ENCODE results near the gene EIF4G1.

EIF4G1 gene

DNA sequence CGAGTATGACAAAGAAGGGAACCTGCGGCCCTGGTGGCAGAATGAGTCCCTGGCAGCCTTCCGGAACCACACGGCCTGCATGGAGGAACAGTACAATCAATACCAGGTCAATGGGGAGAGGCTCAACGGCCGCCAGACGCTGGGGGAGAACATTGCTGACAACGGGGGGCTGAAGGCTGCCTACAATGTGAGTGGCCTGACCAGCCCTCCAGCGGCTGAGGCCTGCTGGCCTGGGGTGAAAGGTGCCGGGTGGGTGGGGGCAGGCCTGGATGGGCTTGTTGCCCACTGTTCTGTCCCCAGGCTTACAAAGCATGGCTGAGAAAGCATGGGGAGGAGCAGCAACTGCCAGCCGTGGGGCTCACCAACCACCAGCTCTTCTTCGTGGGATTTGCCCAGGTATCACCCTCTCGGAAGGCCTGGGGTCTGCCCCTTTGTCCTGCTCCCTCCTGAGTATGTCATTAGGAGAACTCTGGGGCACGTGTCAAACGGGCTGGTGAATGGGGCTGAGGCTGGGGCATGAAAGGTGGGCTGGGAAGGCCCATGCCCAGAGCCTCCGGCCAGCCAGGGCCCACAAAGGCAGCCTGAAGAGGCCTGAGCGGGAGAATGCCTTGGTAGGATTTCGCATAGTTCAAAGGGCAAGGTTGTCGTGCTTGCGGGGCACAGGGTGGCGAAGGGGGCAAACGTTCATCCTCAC, 23.2 kb upstream of the EIF4G1 start:
- no peaks in the 10 kb centered on the region for H3K4me1 ChIP-seq (ENCODE audit: control insufficient read depth, insufficient read depth, low read length)
- H3K4me3 ChIP-seq (ENCODE audit: low read depth, low read length): no peak overlapping the region
- no peaks in the 10 kb centered on the region for H3K9me3 ChIP-seq (ENCODE audit: control insufficient read depth, insufficient read depth, low read length)
- no peaks in the 10 kb centered on the region for H3K27me3 ChIP-seq (ENCODE audit: control insufficient read depth, insufficient read depth, low read length)
- H3K27ac ChIP-seq (ENCODE audit: low read depth, low read length): no peak overlapping the region
- no peak overlapping the region for H3K9ac ChIP-seq (ENCODE audit: low read depth, low read length)
- H3K36me3 ChIP-seq (ENCODE audit: control insufficient read depth, insufficient read depth, low read length): no peaks in the 10 kb centered on the region

DNA sequence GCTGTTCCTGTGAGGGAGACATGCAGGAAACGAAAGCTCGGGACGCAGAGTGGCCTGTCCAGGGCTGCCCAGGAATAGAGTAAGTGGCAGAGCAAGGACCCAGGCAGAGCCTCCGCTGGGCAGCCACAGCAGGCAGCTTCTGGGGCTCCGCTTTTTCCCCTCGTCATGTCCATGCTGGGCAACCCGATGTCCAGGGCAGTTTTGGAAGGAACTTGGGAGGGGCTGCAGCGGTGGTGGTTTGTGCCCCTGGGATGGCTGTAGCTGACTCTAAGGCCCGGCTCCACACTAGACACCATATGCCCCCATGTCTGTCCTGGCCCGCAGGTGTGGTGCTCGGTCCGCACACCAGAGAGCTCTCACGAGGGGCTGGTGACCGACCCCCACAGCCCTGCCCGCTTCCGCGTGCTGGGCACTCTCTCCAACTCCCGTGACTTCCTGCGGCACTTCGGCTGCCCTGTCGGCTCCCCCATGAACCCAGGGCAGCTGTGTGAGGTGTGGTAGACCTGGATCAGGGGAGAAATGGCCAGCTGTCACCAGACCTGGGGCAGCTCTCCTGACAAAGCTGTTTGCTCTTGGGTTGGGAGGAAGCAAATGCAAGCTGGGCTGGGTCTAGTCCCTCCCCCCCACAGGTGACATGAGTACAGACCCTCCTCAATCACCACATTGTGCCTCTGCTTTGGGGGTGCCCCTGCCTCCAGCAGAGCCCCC, 22.5 kb upstream of the EIF4G1 start:
- Histone ChIP-seq H3K9me3 (ENCODE audit: control insufficient read depth, insufficient read depth, low read length) (no peaks in the 10 kb centered on the region), H3K36me3 (ENCODE audit: control insufficient read depth, insufficient read depth, low read length) (no peaks in the 10 kb centered on the region), H3K27me3 (ENCODE audit: control insufficient read depth, insufficient read depth, low read length) (no peaks in the 10 kb centered on the region), H3K9ac (ENCODE audit: low read depth, low read length) (no peak overlapping the region), H3K4me3 (ENCODE audit: low read depth, low read length) (no peak overlapping the region), H3K4me1 (ENCODE audit: control insufficient read depth, insufficient read depth, low read length) (no peaks in the 10 kb centered on the region), H3K27ac (ENCODE audit: low read depth, low read length) (no peak overlapping the region)

DNA sequence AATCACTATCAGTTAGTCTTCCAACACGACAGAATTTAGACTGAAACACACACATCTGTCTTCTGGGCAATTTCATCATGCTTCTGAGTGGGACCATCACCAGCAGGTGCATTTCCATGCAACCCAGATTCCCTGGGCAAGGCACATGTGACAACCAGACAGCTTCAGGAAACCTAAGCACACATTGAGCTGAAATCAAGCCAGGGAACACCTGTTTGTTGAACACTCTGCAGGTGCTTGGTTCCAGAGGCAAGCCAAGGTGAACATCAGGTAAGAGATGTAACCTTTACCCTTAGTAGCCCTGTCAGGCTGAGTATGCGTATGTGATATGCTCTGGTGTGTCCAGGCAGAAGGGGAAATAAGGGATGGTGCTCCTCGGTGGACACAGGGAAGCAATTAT, 18.6 kb upstream of the EIF4G1 start:
- Histone ChIP-seq H3K27me3 (ENCODE audit: control insufficient read depth, insufficient read depth, low read length) (no peaks in the 10 kb centered on the region), H3K4me3 (ENCODE audit: low read depth, low read length) (no peak overlapping the region), H3K36me3 (ENCODE audit: control insufficient read depth, insufficient read depth, low read length) (peaks cover 8% of the 10 kb centered on the region), H3K27ac (ENCODE audit: low read depth, low read length) (no peak overlapping the region), H3K9ac (ENCODE audit: low read depth, low read length) (no peak overlapping the region), H3K4me1 (ENCODE audit: control insufficient read depth, insufficient read depth, low read length) (no peaks in the 10 kb centered on the region), H3K9me3 (ENCODE audit: control insufficient read depth, insufficient read depth, low read length) (no peaks in the 10 kb centered on the region)

DNA sequence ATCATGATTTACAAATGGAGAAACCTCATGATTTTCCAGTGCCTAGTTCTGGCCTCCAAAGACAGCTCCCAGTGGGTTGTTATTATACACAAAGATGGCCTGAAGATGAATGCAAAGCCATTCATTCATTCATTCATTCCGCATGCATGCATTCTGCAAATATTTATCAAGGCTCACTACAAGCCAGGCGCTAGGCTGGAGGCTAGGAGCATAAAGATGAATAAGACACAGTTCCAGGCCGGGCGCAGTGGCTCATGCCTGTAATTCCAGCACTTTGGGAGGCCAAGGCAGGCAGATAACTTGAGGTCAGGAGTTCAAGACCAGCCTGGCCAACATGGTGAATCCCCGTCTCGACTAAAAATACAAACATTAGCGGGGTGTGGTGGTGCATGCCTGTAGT, 17.8 kb upstream of the EIF4G1 start:
- peaks cover 15% of the 10 kb centered on the region for H3K36me3 ChIP-seq (ENCODE audit: control insufficient read depth, insufficient read depth, low read length)
- H3K4me1 ChIP-seq (ENCODE audit: control insufficient read depth, insufficient read depth, low read length): no peaks in the 10 kb centered on the region
- no peak overlapping the region for H3K9ac ChIP-seq (ENCODE audit: low read depth, low read length)
- H3K9me3 ChIP-seq (ENCODE audit: control insufficient read depth, insufficient read depth, low read length): no peaks in the 10 kb centered on the region
- no peak overlapping the region for H3K4me3 ChIP-seq (ENCODE audit: low read depth, low read length)
- H3K27ac ChIP-seq (ENCODE audit: low read depth, low read length): no peak overlapping the region
- no peaks in the 10 kb centered on the region for H3K27me3 ChIP-seq (ENCODE audit: control insufficient read depth, insufficient read depth, low read length)

GRCh38 chr3:184298759-184299487, 15.5 kb upstream of the EIF4G1 start, which contains the start of gene PSMD2:
PSMD2 (plus strand) TSS chr3:184299241; CDS start chr3:184299267, 26 bp downstream.
- Histone ChIP-seq H3K9ac (ENCODE audit: low read depth, low read length) (peak within 1 kb of the TSS; percentile 87), H3K27ac (ENCODE audit: low read depth, low read length) (peak within 1 kb of the TSS; percentile 89), H3K4me1 (ENCODE audit: control insufficient read depth, insufficient read depth, low read length) (no peaks in the 10 kb centered on the region), H3K4me3 (ENCODE audit: low read depth, low read length) (peak within 1 kb of the TSS; percentile 98), H3K9me3 (ENCODE audit: control insufficient read depth, insufficient read depth, low read length) (no peaks in the 10 kb centered on the region), H3K36me3 (ENCODE audit: control insufficient read depth, insufficient read depth, low read length) (peaks cover 38% of the 10 kb centered on the region), H3K27me3 (ENCODE audit: control insufficient read depth, insufficient read depth, low read length) (no peaks in the 10 kb centered on the region)

- Histone ChIP-seq H3K27ac (ENCODE audit: low read depth, low read length) (peak overlapping the region; percentile 78), H3K4me3 (ENCODE audit: low read depth, low read length) (peak overlapping the region; percentile 98), H3K4me1 (ENCODE audit: control insufficient read depth, insufficient read depth, low read length) (no peaks in the 10 kb centered on the region), H3K27me3 (ENCODE audit: control insufficient read depth, insufficient read depth, low read length) (no peaks in the 10 kb centered on the region), H3K9ac (ENCODE audit: low read depth, low read length) (peak overlapping the region; percentile 87), H3K9me3 (ENCODE audit: control insufficient read depth, insufficient read depth, low read length) (no peaks in the 10 kb centered on the region), H3K36me3 (ENCODE audit: control insufficient read depth, insufficient read depth, low read length) (peaks cover 47% of the 10 kb centered on the region)
Measured at GRCh38 chr3:184299488-184300377, 14.7 kb upstream of the EIF4G1 start.

GRCh38 chr3:184300378-184300720, 14.1 kb upstream of the EIF4G1 start:
- no peaks in the 10 kb centered on the region for H3K9me3 ChIP-seq (ENCODE audit: control insufficient read depth, insufficient read depth, low read length)
- no peaks in the 10 kb centered on the region for H3K27me3 ChIP-seq (ENCODE audit: control insufficient read depth, insufficient read depth, low read length)
- peaks cover 52% of the 10 kb centered on the region for H3K36me3 ChIP-seq (ENCODE audit: control insufficient read depth, insufficient read depth, low read length)
- H3K27ac ChIP-seq (ENCODE audit: low read depth, low read length): peak overlapping the region; percentile 78
- no peak overlapping the region for H3K9ac ChIP-seq (ENCODE audit: low read depth, low read length)
- no peaks in the 10 kb centered on the region for H3K4me1 ChIP-seq (ENCODE audit: control insufficient read depth, insufficient read depth, low read length)
- peak overlapping the region; percentile 98 for H3K4me3 ChIP-seq (ENCODE audit: low read depth, low read length)

- Histone ChIP-seq H3K9ac (ENCODE audit: low read depth, low read length) (no peak overlapping the region), H3K27me3 (ENCODE audit: control insufficient read depth, insufficient read depth, low read length) (no peaks in the 10 kb centered on the region), H3K4me1 (ENCODE audit: control insufficient read depth, insufficient read depth, low read length) (no peaks in the 10 kb centered on the region), H3K36me3 (ENCODE audit: control insufficient read depth, insufficient read depth, low read length) (peaks cover 89% of the 10 kb centered on the region), H3K27ac (ENCODE audit: low read depth, low read length) (no peak overlapping the region), H3K9me3 (ENCODE audit: control insufficient read depth, insufficient read depth, low read length) (no peaks in the 10 kb centered on the region), H3K4me3 (ENCODE audit: low read depth, low read length) (no peak overlapping the region)
Measured at GRCh38 chr3:184305577-184305976, 8.8 kb upstream of the EIF4G1 start.

DNA sequence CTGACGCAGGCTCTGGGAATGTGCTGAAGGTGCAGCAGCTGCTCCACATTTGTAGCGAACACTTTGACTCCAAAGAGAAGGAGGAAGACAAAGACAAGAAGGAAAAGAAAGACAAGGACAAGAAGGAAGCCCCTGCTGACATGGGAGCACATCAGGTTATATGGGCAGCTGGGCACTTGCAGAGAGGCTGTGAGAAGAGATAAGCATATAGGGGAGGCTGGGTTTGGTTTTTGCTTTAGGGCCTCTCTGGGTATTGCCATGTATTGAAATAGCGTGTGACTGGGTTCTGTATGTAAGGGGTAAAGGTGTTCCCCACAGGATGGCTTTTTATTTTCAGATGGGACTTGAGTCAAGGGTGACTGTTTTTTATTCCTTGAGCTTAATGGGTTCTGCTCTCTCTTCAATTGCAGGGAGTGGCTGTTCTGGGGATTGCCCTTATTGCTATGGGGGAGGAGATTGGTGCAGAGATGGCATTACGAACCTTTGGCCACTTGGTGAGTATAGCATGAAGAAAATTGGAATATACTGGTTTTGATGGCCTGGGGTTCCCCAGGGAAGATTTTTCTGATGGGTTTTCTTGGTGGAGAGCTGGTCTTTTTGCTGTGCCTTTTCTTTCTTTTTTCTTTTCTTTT, 7.9 kb upstream of the EIF4G1 start:
- H3K9me3 ChIP-seq (ENCODE audit: control insufficient read depth, insufficient read depth, low read length): no peaks in the 10 kb centered on the region
- no peak overlapping the region for H3K4me3 ChIP-seq (ENCODE audit: low read depth, low read length)
- peaks cover 81% of the 10 kb centered on the region for H3K36me3 ChIP-seq (ENCODE audit: control insufficient read depth, insufficient read depth, low read length)
- H3K27ac ChIP-seq (ENCODE audit: low read depth, low read length): no peak overlapping the region
- no peak overlapping the region for H3K9ac ChIP-seq (ENCODE audit: low read depth, low read length)
- no peaks in the 10 kb centered on the region for H3K4me1 ChIP-seq (ENCODE audit: control insufficient read depth, insufficient read depth, low read length)
- no peaks in the 10 kb centered on the region for H3K27me3 ChIP-seq (ENCODE audit: control insufficient read depth, insufficient read depth, low read length)

- Histone ChIP-seq H3K4me1 (ENCODE audit: control insufficient read depth, insufficient read depth, low read length) (no peaks in the 10 kb centered on the region), H3K36me3 (ENCODE audit: control insufficient read depth, insufficient read depth, low read length) (peaks cover 66% of the 10 kb centered on the region), H3K27ac (ENCODE audit: low read depth, low read length) (no peak overlapping the region), H3K9ac (ENCODE audit: low read depth, low read length) (no peak overlapping the region), H3K27me3 (ENCODE audit: control insufficient read depth, insufficient read depth, low read length) (no peaks in the 10 kb centered on the region), H3K9me3 (ENCODE audit: control insufficient read depth, insufficient read depth, low read length) (no peaks in the 10 kb centered on the region), H3K4me3 (ENCODE audit: low read depth, low read length) (no peak overlapping the region)
Measured at GRCh38 chr3:184307915-184308314, 6.5 kb upstream of the EIF4G1 start.

Measured in HUES48 (cell line).